Caki2 (cell line): Measurements from ENCODE around the gene OR8G5. TPM values are rescaled to one million over a fixed set of nuclear protein-coding genes. Genes with fewer than 3 reads are reported as not detected.
A peak's percentile ranks its signal among the peaks of the same experiment; 100 is the strongest.

ENCODE experiments used
- DNase-seq: peaks from one replicate; pipeline ENCODE4 v3.0.0-alpha.2; 2015; ENCODE audit warnings: low read depth
- in situ Hi-C: cut with HindIII; loops from 2 replicates; pipeline ENCODE4 v1.10.0; 2016; ENCODE audit warnings: low sequenced_read_pairs, low pct_unique_long_range_greater_than_20kb, mixed read lengths
- total RNA-seq: library from RNA; depleted of rRNA; stranded (reverse); fragments of >200 nt; shearing (Covaris generic); gene quantifications from 2 replicates; pipeline ENCODE4 v1.2.3, GENCODE V29; 2014; ENCODE audit warnings: low replicate concordance

OR8G5 gene
- total RNA-seq, 1 experiment from 2014 or later = not detected

DNA sequence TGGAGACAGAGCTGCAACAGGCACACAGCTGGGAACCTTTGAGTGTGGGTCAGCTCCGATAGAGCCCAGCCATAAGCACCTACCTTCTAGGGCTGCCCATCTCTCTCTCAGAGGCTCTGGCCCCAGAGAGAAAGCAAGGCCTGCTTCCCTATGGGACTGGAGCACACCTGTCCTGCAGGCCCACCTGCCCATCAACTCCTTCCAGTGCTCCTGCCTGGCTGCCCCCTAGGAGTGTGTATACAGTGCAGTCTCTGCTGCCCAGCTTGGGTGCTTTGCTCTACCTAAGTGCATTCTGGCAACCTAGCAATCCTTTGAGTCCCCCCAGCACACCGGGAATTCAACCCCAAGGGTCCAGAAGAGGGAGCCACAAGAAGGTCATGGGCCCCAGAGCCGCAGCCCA, 21.0 kb downstream of the OR8G5 start:
- in situ Hi-C loops = no loop called here
- DNase-seq = no peak

DNA sequence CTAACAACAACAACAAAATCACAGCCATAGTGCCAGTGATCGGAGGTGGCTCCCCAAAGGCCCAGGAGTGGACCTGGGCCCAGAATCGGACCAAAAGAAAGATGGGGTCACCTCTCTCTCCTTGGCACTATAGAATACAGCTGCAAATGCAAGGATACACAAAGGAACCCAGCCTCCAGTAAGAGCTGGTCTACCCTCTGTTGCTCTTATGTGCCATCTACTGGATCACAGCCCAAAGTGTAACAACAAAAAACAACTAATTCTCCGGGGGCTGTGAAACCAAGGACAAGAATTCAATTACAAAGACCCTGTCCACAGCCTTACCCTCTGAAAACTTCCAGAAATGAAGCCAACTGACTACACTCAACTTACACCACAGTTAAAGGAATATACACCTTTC, 21.6 kb downstream of the OR8G5 start:
- no peak for DNase-seq
- in situ Hi-C loops = no loop called here

DNA sequence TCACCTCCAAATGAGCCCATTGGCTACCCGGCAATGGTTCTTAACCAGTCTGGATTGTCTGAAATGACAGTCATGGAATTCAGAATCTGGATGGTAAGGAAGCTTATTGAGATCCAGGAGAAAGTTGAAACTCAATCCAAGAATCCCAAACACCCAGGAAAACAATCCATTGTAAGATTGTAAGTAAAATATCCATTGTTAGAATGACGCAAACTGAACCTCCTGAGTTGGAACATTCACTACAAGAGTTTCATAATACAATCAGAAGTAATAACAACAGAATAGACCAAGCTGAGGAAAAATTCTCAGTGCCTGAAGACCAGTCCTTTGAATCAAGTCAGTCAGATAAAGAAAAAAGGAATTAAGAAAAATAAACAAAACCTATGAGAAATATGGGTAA, 22.1 kb downstream of the OR8G5 start:
- no peak for DNase-seq
- in situ Hi-C loops = no loop called here

DNA sequence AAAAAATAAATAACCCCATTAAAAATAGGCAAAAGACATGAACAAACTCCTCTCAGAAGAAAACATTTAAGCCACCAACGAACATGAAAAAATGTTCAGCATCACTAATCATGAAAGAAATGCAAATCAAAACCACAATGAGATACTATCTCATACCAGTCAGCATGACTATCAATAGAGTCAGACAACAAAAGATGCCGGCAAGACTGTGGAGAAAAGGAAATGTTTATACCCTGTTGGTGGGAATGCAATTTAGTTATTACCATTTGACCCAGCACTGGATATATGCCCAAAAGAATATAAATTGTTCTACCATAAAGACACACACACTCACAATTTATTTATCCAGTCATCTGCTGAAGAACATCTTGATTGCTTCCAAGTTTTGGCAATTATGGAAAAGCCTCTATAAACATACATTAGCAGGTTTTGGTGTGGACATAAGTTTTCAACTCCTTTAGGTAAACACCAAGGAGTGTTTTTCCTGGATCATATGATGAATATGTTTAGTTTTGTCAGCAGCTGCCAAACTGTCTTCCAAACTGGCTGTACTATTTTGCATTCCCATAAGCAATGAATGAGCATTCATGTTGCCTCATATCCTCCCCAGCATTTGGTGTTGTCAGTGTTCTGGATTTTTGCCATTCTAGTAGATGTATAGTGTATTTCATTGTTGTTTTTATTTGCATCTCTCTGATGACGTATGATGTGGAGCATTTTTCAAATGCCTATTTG, 29.6 kb downstream of the OR8G5 start:
- in situ Hi-C loops = no loop called here
- peak; percentile 62 for DNase-seq

DNA sequence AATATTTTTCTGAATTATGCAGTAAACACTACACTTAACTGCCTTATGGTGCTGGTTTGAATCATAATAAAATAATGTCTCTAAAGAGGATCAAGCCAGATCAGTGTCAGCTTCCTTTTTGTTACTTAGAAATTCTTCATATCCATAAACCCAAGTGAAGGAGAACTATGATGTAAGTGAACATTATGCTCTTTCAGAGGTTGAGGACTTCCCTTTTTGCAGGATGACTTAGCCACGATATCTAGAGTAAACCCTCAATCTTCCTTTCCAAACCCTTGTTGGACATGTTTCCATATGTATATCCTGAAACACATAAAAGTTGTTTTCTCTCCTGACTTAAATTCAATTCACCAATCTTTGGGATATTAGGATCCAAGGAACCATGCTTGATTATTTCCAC, 38.5 kb downstream of the OR8G5 start:
- DNase-seq = no peak
- in situ Hi-C loops = no loop called here

DNA sequence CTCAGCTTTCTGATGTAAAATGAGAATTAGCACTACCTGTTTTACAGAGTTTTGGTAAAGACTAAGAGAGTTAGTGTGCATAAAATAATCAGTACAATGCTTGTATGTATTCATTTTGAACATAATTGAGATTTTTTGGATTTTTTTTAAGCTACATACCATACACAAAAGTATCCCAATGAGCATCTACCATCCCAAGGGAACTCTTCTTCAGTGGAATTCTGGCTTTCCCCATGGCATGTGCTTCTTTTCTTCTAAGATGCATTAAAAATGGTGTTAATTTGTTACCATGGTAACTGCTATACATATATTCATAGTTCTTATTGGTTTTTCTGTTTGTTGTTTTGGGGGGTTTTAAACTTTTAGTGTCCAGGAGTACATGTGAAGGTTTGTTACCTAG, 39.8 kb downstream of the OR8G5 start:
- no peak for DNase-seq
- in situ Hi-C loops = no loop called here

DNA sequence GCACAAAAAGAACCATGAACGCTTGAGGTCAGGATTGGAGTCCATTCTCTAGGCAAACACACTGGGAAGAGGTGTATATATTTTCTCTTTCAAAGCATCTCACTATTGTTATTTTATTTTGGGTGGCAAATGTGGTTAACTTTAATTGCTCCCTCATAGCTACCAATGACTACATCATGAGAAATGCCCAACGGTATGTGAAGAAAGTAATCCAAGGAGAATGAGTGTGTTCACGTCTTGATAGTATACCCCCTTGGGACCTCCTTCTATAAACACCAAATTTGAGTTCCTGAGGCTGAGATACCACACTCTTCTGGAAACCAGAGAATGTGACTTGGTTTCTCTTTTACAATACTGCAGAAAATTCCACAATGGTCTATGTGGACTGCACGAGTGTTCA, 41.7 kb downstream of the OR8G5 start:
- DNase-seq = no peak
- in situ Hi-C loops = no loop called here

DNA sequence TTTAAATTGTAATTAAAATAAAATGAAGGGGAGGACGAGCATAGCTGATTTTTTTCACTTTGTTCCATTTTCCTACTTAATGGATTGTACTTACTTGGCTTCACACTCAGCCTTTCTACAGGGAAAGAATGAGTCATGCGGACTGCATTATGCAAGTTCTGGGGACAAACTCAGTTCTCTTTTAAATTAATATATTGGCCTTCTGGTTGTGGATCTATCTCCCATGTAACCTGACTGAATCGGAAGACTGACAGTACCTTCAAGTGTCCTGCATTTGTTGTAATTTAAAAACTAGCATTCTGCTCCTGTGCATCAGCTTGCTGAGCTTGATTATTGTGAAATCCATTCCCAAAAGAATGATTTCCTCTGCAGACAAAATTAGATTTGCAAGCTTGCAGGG, 45.4 kb downstream of the OR8G5 start:
- no peak for DNase-seq
- in situ Hi-C loops = no loop called here

DNA sequence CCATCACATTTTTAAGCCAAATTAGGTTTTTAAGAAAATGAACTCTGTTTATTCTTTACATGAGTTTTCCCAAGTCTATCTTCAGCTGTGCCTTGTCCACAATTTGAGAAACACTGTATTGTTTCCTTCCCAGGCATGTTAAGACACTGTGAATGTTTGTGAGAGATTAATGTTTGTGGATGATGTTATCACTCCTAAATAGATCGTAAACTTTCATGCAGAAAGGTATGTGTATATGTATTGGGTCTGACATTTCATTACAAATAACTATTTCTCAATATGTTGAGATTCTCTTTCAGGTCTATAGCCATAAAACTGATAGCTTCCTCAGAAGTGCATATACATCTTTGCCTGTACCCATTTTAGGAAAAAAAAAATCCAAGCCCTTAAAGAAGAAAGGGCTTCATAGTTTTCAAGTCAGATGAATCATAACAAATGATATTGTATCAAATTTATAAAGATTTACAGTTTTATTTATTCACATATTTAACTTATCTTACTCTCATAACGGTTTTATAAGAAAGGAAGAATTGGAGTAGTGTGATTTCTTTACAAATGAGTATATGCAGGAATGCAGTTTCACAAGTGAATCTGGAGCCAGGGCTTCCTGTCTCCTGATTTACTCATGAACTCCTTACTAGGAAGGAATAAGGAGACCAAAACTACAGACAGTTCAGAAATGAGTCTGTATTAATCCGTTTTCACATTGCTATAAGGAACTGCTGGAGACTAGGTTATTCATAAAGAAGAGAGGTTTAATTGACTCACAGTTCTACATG, 46.4 kb downstream of the OR8G5 start:
- in situ Hi-C loops = no loop called here
- DNase-seq = no peak

DNA sequence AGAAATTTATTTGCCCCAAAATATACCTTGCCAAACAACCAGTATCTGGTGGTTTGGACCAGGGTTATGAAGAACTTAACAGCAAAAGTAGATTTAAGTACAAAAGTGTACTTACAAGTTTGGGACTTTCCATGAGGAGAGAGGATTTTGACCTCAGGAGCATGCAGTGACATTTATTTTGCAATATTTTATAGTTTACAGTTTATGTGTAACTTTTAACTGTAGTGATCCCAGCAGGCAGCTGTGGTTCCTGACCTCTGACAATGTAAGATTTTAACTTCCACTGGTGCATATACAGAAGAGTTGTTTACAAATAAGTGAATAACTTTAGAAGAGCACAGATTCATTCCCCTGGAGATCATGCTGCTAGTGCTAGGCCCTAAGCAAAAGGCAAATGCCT, 50.9 kb downstream of the OR8G5 start:
- no peak for DNase-seq
- in situ Hi-C loops = no loop called here

DNA sequence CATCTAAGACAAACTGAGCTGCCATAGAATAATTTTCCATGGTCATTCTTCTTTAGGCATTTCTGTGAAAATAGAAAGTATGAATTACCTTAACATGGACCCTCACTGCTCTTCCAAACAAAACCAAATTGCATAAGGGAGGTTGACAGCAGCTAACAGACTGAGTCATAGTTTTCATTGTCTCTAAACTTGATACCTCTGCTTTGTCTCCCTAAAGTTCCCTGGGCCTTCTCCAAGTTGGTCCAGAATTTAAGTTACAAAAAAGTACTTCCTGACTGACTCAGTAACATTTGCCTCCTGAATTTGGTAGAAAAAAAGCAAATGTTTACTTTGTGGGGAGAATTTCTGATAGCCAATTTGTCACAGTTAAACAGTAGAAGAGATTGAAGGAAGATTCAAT, 54.5 kb downstream of the OR8G5 start:
- in situ Hi-C loops = no loop called here

DNA sequence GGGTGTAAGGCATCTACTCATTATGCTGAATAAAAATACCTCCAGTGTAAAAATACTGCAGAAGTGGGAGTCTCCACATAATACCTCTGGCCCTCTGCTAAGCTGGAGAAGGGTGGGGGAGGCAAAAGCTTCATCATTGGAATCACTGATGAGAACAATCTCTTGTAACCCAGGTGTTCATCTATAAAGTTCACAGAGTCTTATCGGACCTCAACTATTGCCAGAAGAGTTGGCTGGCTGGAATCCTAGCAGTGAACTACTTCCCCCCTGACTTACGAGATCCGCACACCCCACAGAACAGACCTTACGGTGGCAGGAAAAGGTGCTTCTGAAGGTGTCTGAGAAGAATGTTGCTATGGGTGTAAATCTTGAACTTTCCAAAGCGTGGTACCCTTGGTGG, 55.1 kb downstream of the OR8G5 start:
- in situ Hi-C loops = no loop called here
- DNase-seq = no peak

More for the DNA sequence above, 54.5 kb downstream of the OR8G5 start:
- DNase-seq = no peak

DNA sequence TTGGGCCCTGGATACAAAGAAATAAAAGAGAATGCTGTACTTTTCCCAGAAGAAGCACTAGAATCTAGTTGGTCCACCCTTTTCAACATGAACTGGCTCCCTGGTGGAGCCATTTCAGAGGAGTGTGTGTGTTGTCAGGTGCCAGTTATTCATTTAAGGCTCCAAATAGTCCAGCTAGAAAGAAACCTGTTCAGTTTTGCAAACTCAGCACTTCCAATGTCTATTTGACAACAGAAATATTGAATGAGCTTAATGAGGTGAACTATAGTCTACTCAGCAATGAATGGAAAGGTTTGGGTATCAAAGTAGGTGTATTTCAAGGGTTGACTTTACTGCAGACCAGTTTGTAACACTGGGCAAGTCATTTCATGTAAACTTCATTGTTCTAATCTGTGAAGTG, 55.5 kb downstream of the OR8G5 start:
- no peak for DNase-seq
- in situ Hi-C loops = no loop called here

DNA sequence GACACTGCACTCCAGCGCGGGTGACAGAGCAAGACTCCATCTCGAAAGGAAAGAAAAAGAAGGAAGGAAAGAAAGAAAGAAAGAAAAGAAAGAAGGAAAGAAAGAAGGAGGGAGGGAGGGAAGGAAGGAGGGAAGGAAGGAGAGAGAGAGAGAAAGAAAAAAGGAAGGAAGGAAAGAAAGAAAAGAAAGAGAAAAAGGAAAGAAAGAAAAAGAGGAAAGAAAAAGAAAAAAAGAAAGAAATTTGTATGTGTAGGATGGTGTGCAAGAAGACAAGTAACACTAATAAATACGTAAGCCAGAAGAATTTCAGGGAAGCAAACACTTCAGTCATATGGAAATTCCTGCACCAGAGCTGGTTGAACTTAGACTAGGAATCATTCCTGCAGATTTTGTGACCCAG, 57.0 kb downstream of the OR8G5 start:
- in situ Hi-C loops = no loop called here
- DNase-seq = no peak

DNA sequence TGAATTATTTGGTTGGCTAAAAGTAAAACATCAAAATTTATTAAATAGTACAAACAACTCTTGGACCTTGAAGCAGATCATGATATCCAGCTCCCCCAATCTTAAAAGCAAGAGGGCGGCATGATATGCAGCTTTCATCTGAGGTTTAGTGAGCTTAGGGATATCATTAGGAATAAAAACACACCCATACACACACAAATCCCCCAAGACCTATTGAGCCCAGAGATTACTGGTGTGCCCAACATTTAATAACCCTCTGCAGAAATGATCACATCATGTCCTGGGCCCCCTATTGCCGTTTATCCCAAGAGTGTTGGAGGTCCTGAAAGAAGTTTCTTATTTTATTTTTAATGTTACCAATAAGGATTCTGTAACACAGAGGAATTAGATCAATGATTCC, 57.7 kb downstream of the OR8G5 start, which contains the start of gene OR8D1:
Gene OR8D1, minus strand, starts transcription at position 101 of the 400 bp plus-strand sequence. CDS start 3,183 bp downstream, outside the sequence.
- DNase-seq = no peak
- in situ Hi-C loops = no loop called here

DNA sequence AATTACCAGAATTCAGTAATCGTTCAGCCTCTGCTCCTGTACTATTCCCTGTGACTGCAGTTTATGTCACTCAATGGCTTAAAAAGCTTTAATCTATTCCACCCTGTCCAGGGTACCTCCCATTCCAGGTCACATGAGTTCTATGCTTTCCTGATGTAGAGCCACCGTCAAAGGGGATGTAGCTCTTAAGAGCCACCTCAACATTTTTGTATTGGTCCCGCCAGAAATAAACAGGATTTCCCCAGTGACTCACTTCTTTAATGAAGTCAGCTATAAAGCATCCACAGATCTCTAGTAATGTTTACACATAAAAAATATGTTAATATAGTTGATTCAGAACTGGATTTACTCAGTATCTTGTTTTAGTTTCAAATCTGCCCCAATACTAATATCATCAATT, 58.9 kb downstream of the OR8G5 start:
- DNase-seq = no peak
- in situ Hi-C loops = no loop called here
